Uterus (tissue), 4 donors: ENCODE measurements around the gene LAMA5. TPM values are rescaled to one million over a fixed set of nuclear protein-coding genes. Genes with fewer than 3 reads are reported as not detected.

Source experiments
- DNase-seq, 2 donors: peaks; one replicate each; pipeline ENCODE4 v3.0.0-alpha.2; 2019 to 2020
- H3K27ac ChIP-seq, 2 donors: fragments of 200-600 bp; sonication (generic); 1 replicate in 1 of 2; 2 replicates in 1 of 2; pipeline ENCODE4 v1.5.1; 2016 to 2018
- H3K27me3 ChIP-seq, 2 donors: fragments of 200-600 bp; sonication (generic); one replicate each; pipeline ENCODE4 v1.5.1; 2018 to 2019; ENCODE audit warnings: control low read depth in 1 of 2
- H3K36me3 ChIP-seq, 2 donors: fragments of 200-600 bp; sonication (generic); one replicate each; pipeline ENCODE4 v1.5.1; 2019; ENCODE audit warnings: control low read depth in 1 of 2
- H3K4me1 ChIP-seq, 2 donors: fragments of 200-600 bp; sonication (generic); one replicate each; pipeline ENCODE4 v1.5.1; 2018 to 2019; ENCODE audit warnings: control low read depth in 1 of 2
- H3K4me3 ChIP-seq, 2 donors: fragments of 200-600 bp; sonication (generic); 1 replicate in 1 of 2; 2 replicates in 1 of 2; pipeline ENCODE4 v1.5.1; 2018 to 2019; ENCODE audit warnings: mild to moderate bottlenecking in 1 of 2
- H3K9me3 ChIP-seq, 2 donors: fragments of 200-600 bp; sonication (generic); one replicate each; pipeline ENCODE4 v1.5.1; 2019; ENCODE audit warnings: control low read depth in 1 of 2
- CTCF ChIP-seq, 4 experiments: fragments of 200-600 bp in 2 of 4; fragments of 450-650 bp in 2 of 4; sonication (generic) in 2 of 4; IDR thresholded peaks; one replicate each; pipeline ENCODE4 v1.5.1; 2016 to 2019; ENCODE audit warnings: antibody characterized with exemption in 4 of 4, mild to moderate bottlenecking in 2 of 4, moderate library complexity in 1 of 4
- POLR2A ChIP-seq, 2 donors: fragments of 450-650 bp; IDR thresholded peaks; one replicate each; pipeline ENCODE4 v1.6.1; 2016; ENCODE audit warnings: antibody characterized with exemption in 2 of 2, mild to moderate bottlenecking in 1 of 2, moderate library complexity in 1 of 2
- intact Hi-C: fragments of 100-400 bp; cut with DNase I; formaldehyde crosslinking; loops from one replicate; pipeline ENCODE4 v1.15.1; 2023; ENCODE audit warnings: low total_unique reads
- total RNA-seq, 4 donors: library from RNA; depleted of rRNA in 3 of 4; stranded (reverse); fragments of >200 nt in 3 of 4; gene quantifications; one replicate each; pipeline versions ENCODE4 v1.1.0 to v1.2.4, GENCODE V29; 2014 to 2023
- donor health status: DM: yes; HTN: yes; CAD: no.

Gene LAMA5
- total RNA-seq, 4 donors from 2014 or later: 50.6 to 375 (median 90.8) TPM

GRCh38 chr20:62405981-62406513 lies 38.9 kb upstream of the LAMA5 start:
- intact Hi-C loops: loop anchor here (10.0 kb wide), 1 partner anchor 399 kb away; the partner anchor contains the start of gene OGFR

GRCh38 chr20:62405108-62405980 lies 38.2 kb upstream of the LAMA5 start:
- peak; percentile 75 to 77 for DNase-seq
- H3K4me1 ChIP-seq: peaks cover 0 to 26% of the 10 kb centered on the region in 2 donors
- no peaks in the 10 kb centered on the region for H3K27me3 ChIP-seq
- TF ChIP-seq POLR2A (IDR thresholded peaks at IDR 0.05) (no peak), CTCF (IDR thresholded peaks at IDR 0.05) (peak; percentile 30 to 78 (median 66))
- peak overlapping the region; percentile 15 to 73 for H3K27ac ChIP-seq
- H3K9me3 ChIP-seq: no peaks in the 10 kb centered on the region
- intact Hi-C loops: loop anchor here (10.0 kb wide), 1 partner anchor 399 kb away; the partner anchor contains the start of gene OGFR
- no peaks in the 10 kb centered on the region for H3K36me3 ChIP-seq
- H3K4me3 ChIP-seq: no peak overlapping the region

More at GRCh38 chr20:62405981-62406513, 38.9 kb upstream of the LAMA5 start:
- no peak for DNase-seq
- TF ChIP-seq CTCF (IDR thresholded peaks at IDR 0.05) (no peak), POLR2A (IDR thresholded peaks at IDR 0.05) (no peak)
- no peaks in the 10 kb centered on the region for H3K27me3 ChIP-seq
- peak overlapping the region in 1 of 2 donors; percentile 73 for H3K27ac ChIP-seq
- H3K4me1 ChIP-seq: peaks cover 0 to 28% of the 10 kb centered on the region in 2 donors
- H3K9me3 ChIP-seq: no peaks in the 10 kb centered on the region
- H3K4me3 ChIP-seq: peak overlapping the region; percentile 45 to 65
- no peaks in the 10 kb centered on the region for H3K36me3 ChIP-seq

GRCh38 chr20:62404761-62405107 lies 37.6 kb upstream of the LAMA5 start:
- no peak overlapping the region for H3K27ac ChIP-seq
- no peak for DNase-seq

GRCh38 chr20:62404112-62404665 lies 37.1 kb upstream of the LAMA5 start:
- H3K4me1 ChIP-seq: peaks cover 0 to 18% of the 10 kb centered on the region in 2 donors
- no peaks in the 10 kb centered on the region for H3K36me3 ChIP-seq
- TF ChIP-seq CTCF (IDR thresholded peaks at IDR 0.05) (no peak), POLR2A (IDR thresholded peaks at IDR 0.05) (no peak)
- no peak overlapping the region for H3K4me3 ChIP-seq
- no peaks in the 10 kb centered on the region for H3K27me3 ChIP-seq
- no peak for DNase-seq
- H3K27ac ChIP-seq: no peak overlapping the region
- intact Hi-C loops: loop anchor here (10.0 kb wide), 1 partner anchor 401 kb away; the partner anchor contains the start of gene OGFR
- H3K9me3 ChIP-seq: no peaks in the 10 kb centered on the region

More at GRCh38 chr20:62404761-62405107, 37.6 kb upstream of the LAMA5 start:
- intact Hi-C loops: loop anchor here (10.0 kb wide), 1 partner anchor 400 kb away; the partner anchor contains the start of gene OGFR
- H3K36me3 ChIP-seq: no peaks in the 10 kb centered on the region
- H3K9me3 ChIP-seq: no peaks in the 10 kb centered on the region
- TF ChIP-seq POLR2A (IDR thresholded peaks at IDR 0.05) (no peak), CTCF (IDR thresholded peaks at IDR 0.05) (no peak)
- peaks cover 0 to 20% of the 10 kb centered on the region in 2 donors for H3K4me1 ChIP-seq
- no peak overlapping the region for H3K4me3 ChIP-seq
- no peaks in the 10 kb centered on the region for H3K27me3 ChIP-seq
